T-cell (primary cell): ENCODE measurements around the gene MAN2A1. TPM values are rescaled to one million over a fixed set of nuclear protein-coding genes. Genes with fewer than 3 reads are reported as not detected.
A peak's percentile ranks its signal among the peaks of the same experiment; 100 is the strongest.

Experiments
- ATAC-seq, 4 experiments: fragments of 200-7000 bp in 3 of 4; fragments of 150-1000 bp in 1 of 4; cut with Tn5 transposase; replicated peaks in 1 of 4; 1 replicate in 3 of 4; 2 replicates in 1 of 4; pipeline ENCODE4 v1.10.0; 2021; ENCODE audit warnings: moderate library complexity in 3 of 4, mild to moderate bottlenecking in 2 of 4, moderate number of reproducible peaks in 1 of 4
- CTCF ChIA-PET, 2 donors: fragments of 300-600 bp; sonication (Branson Sonifier 250); formaldehyde crosslinking; loops; one replicate each; lab custom pipeline; 2022; ENCODE audit warnings: antibody characterized with exemption in 2 of 2; lab: Charles Lee
- POLR2A ChIA-PET, 2 donors: fragments of 300-600 bp; sonication (Branson Sonifier 250); formaldehyde crosslinking; loops; one replicate each; lab custom pipeline; 2022; ENCODE audit warnings: antibody characterized with exemption in 2 of 2; lab: Charles Lee
- DNase-seq, 35 experiments: peaks; one replicate each; pipeline versions ENCODE4 v3.0.0 to v3.0.0-alpha.2; 2013 to 2023
- H3K27ac ChIP-seq: one replicate; pipeline ENCODE4 v1.5.1; 2013; ENCODE audit warnings: low read length
- H3K27me3 ChIP-seq, 2 experiments: replicated peaks in 1 of 2; 1 replicate in 1 of 2; 2 replicates in 1 of 2; pipeline versions ENCODE4 v1.6.1 to v1.7.0; 2013; ENCODE audit warnings: low read length in 1 of 2, mixed read lengths in 1 of 2; ENCODE audit not compliant: control insufficient read depth in 2 of 2, insufficient read depth in 2 of 2; ENCODE audit errors: extremely low read depth in 1 of 2
- H3K36me3 ChIP-seq, 2 donors: 1 replicate in 1 of 2; 2 replicates in 1 of 2; pipeline versions ENCODE4 v1.6.1 to v1.7.0; 2013; ENCODE audit warnings: low read length in 1 of 2; ENCODE audit not compliant: control insufficient read depth in 2 of 2, insufficient read depth in 1 of 2; ENCODE audit errors: extremely low read depth in 1 of 2
- H3K4me1 ChIP-seq, 2 experiments: 1 replicate in 1 of 2; 2 replicates in 1 of 2; pipeline versions ENCODE4 v1.6.1 to v1.7.0; 2013; ENCODE audit warnings: low read length in 2 of 2, mixed read lengths in 1 of 2; ENCODE audit not compliant: insufficient read depth in 2 of 2, control insufficient read depth in 1 of 2; ENCODE audit errors: extremely low read depth in 1 of 2
- H3K4me3 ChIP-seq, 2 donors: 1 replicate in 1 of 2; 2 replicates in 1 of 2; pipeline versions ENCODE4 v1.5.1 to v1.7.0; 2013; ENCODE audit warnings: mild to moderate bottlenecking in 2 of 2, low read length in 1 of 2, moderate library complexity in 1 of 2; ENCODE audit not compliant: control insufficient read depth in 1 of 2; ENCODE audit errors: extremely low read depth in 1 of 2
- H3K9me3 ChIP-seq: 2 replicates; pipeline ENCODE4 v1.7.0; 2013
- H3K27ac Mint-ChIP-seq, 2 donors: one replicate each; pipeline ENCODE4 v1.8.0; 2020 to 2021; ENCODE audit warnings: mild to moderate bottlenecking in 2 of 2, mixed read lengths in 2 of 2
- H3K27me3 Mint-ChIP-seq, 2 donors: one replicate each; pipeline ENCODE4 v1.8.0; 2021 to 2022; ENCODE audit warnings: mixed read lengths in 2 of 2
- H3K36me3 Mint-ChIP-seq: one replicate; pipeline ENCODE4 v1.8.0; 2021; ENCODE audit warnings: mixed read lengths
- H3K4me1 Mint-ChIP-seq, 3 donors: one replicate each; pipeline ENCODE4 v1.8.0; 2020 to 2022; ENCODE audit warnings: mixed read lengths in 3 of 3, mild to moderate bottlenecking in 1 of 3
- H3K4me3 Mint-ChIP-seq, 3 donors: one replicate each; pipeline ENCODE4 v1.8.0; 2020 to 2022; ENCODE audit warnings: mild to moderate bottlenecking in 3 of 3, mixed read lengths in 3 of 3, moderate library complexity in 3 of 3
- H3K9me3 Mint-ChIP-seq, 3 donors: one replicate each; pipeline ENCODE4 v1.8.0; 2020 to 2022; ENCODE audit warnings: mixed read lengths in 3 of 3
- WGBS: methylation state at CpG from one replicate; pipeline ENCODE4 v1.1.5; 2013; ENCODE audit warnings: missing lambda C conversion rate; ENCODE audit not compliant: insufficient coverage; 5-methylcytosine and 5-hydroxymethylcytosine counted together
- total RNA-seq, 35 experiments: library from RNA in 6 of 35; stranded (reverse) in 6 of 35; fragments of 120-200 nt in 1 of 35; gene quantifications; one replicate each; pipeline versions ENCODE4 v1.2.1 to v1.2.4 and lab custom pipeline; 2013 to 2026

MAN2A1 gene
- total RNA-seq, 5 donors from 2014 or later (not counting 1 experiment from before 2014, with no cell fraction given), result 46.7 to 64.0 (median 50.4) TPM

- no peak overlapping the region for H3K27ac Mint-ChIP-seq
- ATAC-seq, result peak in 2 of 4 experiments; percentile 44 to 50
- peaks cover 0 to 8% of the 10 kb centered on the region in 2 donors for H3K36me3 ChIP-seq
- peaks cover 69 to 77% (median 75%) of the 10 kb centered on the region in 3 donors for H3K4me1 Mint-ChIP-seq
- H3K4me3 ChIP-seq, result no peak overlapping the region
- H3K27me3 ChIP-seq, result no peaks in the 10 kb centered on the region
- H3K36me3 Mint-ChIP-seq, result peaks cover 33% of the 10 kb centered on the region
- H3K4me1 ChIP-seq, result peaks cover 2 to 11% of the 10 kb centered on the region in 2 experiments
- DNase-seq, result no peak
- no peaks in the 10 kb centered on the region for H3K27me3 Mint-ChIP-seq
- ChIA-PET POLR2A (no interaction called here), CTCF (interaction anchor here in 1 of 2 donors (2.0 kb wide), 1 partner anchor 16 kb away, joined by 7 read pairs; no protein-coding TSS in a partner anchor)
- H3K27ac ChIP-seq, result no peak overlapping the region
- H3K4me3 Mint-ChIP-seq, result no peak overlapping the region
- no peaks in the 10 kb centered on the region for H3K9me3 Mint-ChIP-seq
- no peaks in the 10 kb centered on the region for H3K9me3 ChIP-seq
These were observed 21.9 kb downstream of the MAN2A1 start for GRCh38 chr5:109711673-109712072.

GRCh38 chr5:109713453-109713852 is 23.7 kb downstream of the MAN2A1 start:
- no peak for ATAC-seq
- no peaks in the 10 kb centered on the region for H3K9me3 ChIP-seq
- Mint-ChIP-seq H3K4me3 (no peak overlapping the region), H3K9me3 (no peaks in the 10 kb centered on the region), H3K4me1 (peaks cover 60 to 68% (median 64%) of the 10 kb centered on the region in 3 donors), H3K27ac (peak overlapping the region in 1 of 2 donors; percentile 32), H3K27me3 (no peaks in the 10 kb centered on the region), H3K36me3 (peaks cover 40% of the 10 kb centered on the region)
- H3K27me3 ChIP-seq, result no peaks in the 10 kb centered on the region
- H3K27ac ChIP-seq, result no peak overlapping the region
- CTCF ChIA-PET, result no interaction called here
- POLR2A ChIA-PET, result no interaction called here
- WGBS, result no CpG with 5 or more reads among the region's 3 CpGs
- H3K36me3 ChIP-seq, result peaks cover 0 to 17% of the 10 kb centered on the region in 2 donors
- DNase-seq, result no peak
- H3K4me1 ChIP-seq, result peaks cover 2 to 10% of the 10 kb centered on the region in 2 experiments
- no peak overlapping the region for H3K4me3 ChIP-seq

- Mint-ChIP-seq H3K4me3 (no peak overlapping the region), H3K36me3 (peaks cover 43% of the 10 kb centered on the region), H3K9me3 (no peaks in the 10 kb centered on the region), H3K4me1 (peaks cover 52 to 61% (median 57%) of the 10 kb centered on the region in 3 donors), H3K27ac (no peak overlapping the region), H3K27me3 (no peaks in the 10 kb centered on the region)
- peaks cover 2 to 6% of the 10 kb centered on the region in 2 experiments for H3K4me1 ChIP-seq
- ATAC-seq (no peak), DNase-seq (no peak)
- no peaks in the 10 kb centered on the region for H3K27me3 ChIP-seq
- 75% methylated on average over 1 of the region's 3 CpGs for WGBS
- no peak overlapping the region for H3K4me3 ChIP-seq
- H3K36me3 ChIP-seq, result peaks cover 0 to 22% of the 10 kb centered on the region in 2 donors
- ChIA-PET CTCF (interaction anchor here in 1 of 2 donors (1.2 kb wide), 1 partner anchor 24 kb away, joined by 3 read pairs; no protein-coding TSS in a partner anchor), POLR2A (interaction anchor here (0.7 to 0.8 kb wide), 2 partner anchors 13 to 672 kb away, joined by 3 to 6 read pairs; no protein-coding TSS in a partner anchor)
- H3K27ac ChIP-seq, result no peak overlapping the region
- no peaks in the 10 kb centered on the region for H3K9me3 ChIP-seq
These were observed 24.9 kb downstream of the MAN2A1 start for GRCh38 chr5:109714592-109714991.

GRCh38 chr5:109718216-109718615 is 28.5 kb downstream of the MAN2A1 start:
- ChIA-PET CTCF (interaction anchor here in 1 of 2 donors (1.1 to 1.3 kb wide), 2 partner anchors 22 to 27 kb away, joined by 4 to 5 read pairs; no protein-coding TSS in a partner anchor), POLR2A (interaction anchor here in 1 of 2 donors (0.7 kb wide), 3 partner anchors 22 to 274 kb away, joined by 3 to 4 read pairs (median 4); no protein-coding TSS in a partner anchor)
- H3K4me1 ChIP-seq, result no peaks in the 10 kb centered on the region
- no peaks in the 10 kb centered on the region for H3K9me3 ChIP-seq
- Mint-ChIP-seq H3K36me3 (peaks cover 52% of the 10 kb centered on the region), H3K4me1 (peaks cover 42 to 57% (median 51%) of the 10 kb centered on the region in 3 donors), H3K27me3 (no peaks in the 10 kb centered on the region), H3K9me3 (no peaks in the 10 kb centered on the region), H3K4me3 (no peak overlapping the region), H3K27ac (no peak overlapping the region)
- no peak for ATAC-seq
- DNase-seq, result no peak
- H3K27me3 ChIP-seq, result no peaks in the 10 kb centered on the region
- 100% methylated on average over 3 of the region's 3 CpGs for WGBS
- no peak overlapping the region for H3K4me3 ChIP-seq
- H3K36me3 ChIP-seq, result peaks cover 0 to 22% of the 10 kb centered on the region in 2 donors
- H3K27ac ChIP-seq, result no peak overlapping the region

GRCh38 chr5:109718632-109719031 is 28.9 kb downstream of the MAN2A1 start:
- CTCF ChIA-PET, result interaction anchor here in 1 of 2 donors (1.1 to 1.3 kb wide), 3 partner anchors 23 to 28 kb away, joined by 4 to 5 read pairs (median 5); no protein-coding TSS in a partner anchor
- H3K27me3 ChIP-seq, result no peaks in the 10 kb centered on the region
- no CpG with 5 or more reads among the region's 4 CpGs for WGBS
- Mint-ChIP-seq H3K4me3 (no peak overlapping the region), H3K9me3 (no peaks in the 10 kb centered on the region), H3K4me1 (peaks cover 42 to 56% (median 52%) of the 10 kb centered on the region in 3 donors), H3K27me3 (no peaks in the 10 kb centered on the region), H3K27ac (no peak overlapping the region), H3K36me3 (peaks cover 54% of the 10 kb centered on the region)
- no peak for ATAC-seq
- POLR2A ChIA-PET, result interaction anchor here in 1 of 2 donors (0.6 to 0.7 kb wide), 4 partner anchors 22 to 274 kb away, joined by 3 to 4 read pairs (median 4); no protein-coding TSS in a partner anchor
- no peaks in the 10 kb centered on the region for H3K9me3 ChIP-seq
- peaks cover 0 to 22% of the 10 kb centered on the region in 2 donors for H3K36me3 ChIP-seq
- H3K4me1 ChIP-seq, result no peaks in the 10 kb centered on the region
- no peak for DNase-seq
- no peak overlapping the region for H3K27ac ChIP-seq
- H3K4me3 ChIP-seq, result no peak overlapping the region

- H3K36me3 ChIP-seq, result peaks cover 0 to 23% of the 10 kb centered on the region in 2 donors
- H3K4me1 ChIP-seq, result no peaks in the 10 kb centered on the region
- ChIA-PET POLR2A (interaction anchor here in 1 of 2 donors (0.6 kb wide), 1 partner anchor 780 kb away, joined by 3 read pairs; no protein-coding TSS in a partner anchor), CTCF (interaction anchor here in 1 of 2 donors (1.3 kb wide), 1 partner anchor 28 kb away, joined by 5 read pairs; no protein-coding TSS in a partner anchor)
- H3K27me3 Mint-ChIP-seq, result no peaks in the 10 kb centered on the region
- no peak overlapping the region for H3K27ac ChIP-seq
- H3K27ac Mint-ChIP-seq, result no peak overlapping the region
- no peak overlapping the region for H3K4me3 Mint-ChIP-seq
- H3K9me3 Mint-ChIP-seq, result no peaks in the 10 kb centered on the region
- H3K27me3 ChIP-seq, result no peaks in the 10 kb centered on the region
- ATAC-seq, result no peak
- peaks cover 49% of the 10 kb centered on the region for H3K36me3 Mint-ChIP-seq
- H3K4me3 ChIP-seq, result no peak overlapping the region
- peaks cover 39 to 55% (median 46%) of the 10 kb centered on the region in 3 donors for H3K4me1 Mint-ChIP-seq
- no peaks in the 10 kb centered on the region for H3K9me3 ChIP-seq
- no peak for DNase-seq
These were observed 30.3 kb downstream of the MAN2A1 start for GRCh38 chr5:109719978-109720377.
